HEK293 (cell line): ENCODE measurements around the gene LYZ.

Experiments
- EGR2 ChIP-seq: fragments of 450-650 bp; formaldehyde crosslinking; IDR thresholded peaks from 2 replicates; pipeline ENCODE4 v1.5.1; 2016; ENCODE audit warnings: low read depth, missing biosample characterization, missing genetic modification characterization
- FEZF1 ChIP-seq: fragments of 450-650 bp; formaldehyde crosslinking; IDR thresholded peaks from 2 replicates; pipeline ENCODE4 v1.5.1; 2016; ENCODE audit warnings: missing biosample characterization, missing genetic modification characterization
- HOXC10 ChIP-seq: sonication (generic); formaldehyde crosslinking; IDR thresholded peaks from 2 replicates; pipeline ENCODE4 v1.8.1; 2023; ENCODE audit warnings: mild to moderate bottlenecking, missing genetic modification reagents
- KLF16 ChIP-seq: fragments of 450-650 bp; formaldehyde crosslinking; IDR thresholded peaks from 2 replicates; pipeline ENCODE4 v1.5.1; 2017; ENCODE audit warnings: missing biosample characterization, missing genetic modification characterization
- KLF8 ChIP-seq: fragments of 450-650 bp; formaldehyde crosslinking; IDR thresholded peaks from 2 replicates; pipeline ENCODE4 v1.5.1; 2016; ENCODE audit warnings: missing biosample characterization, missing genetic modification characterization
- MYNN ChIP-seq: fragments of 450-650 bp; formaldehyde crosslinking; IDR thresholded peaks from 2 replicates; pipeline ENCODE4 v1.5.1; 2016; ENCODE audit warnings: missing biosample characterization, missing genetic modification characterization, borderline replicate concordance
- MZF1 ChIP-seq: fragments of 450-650 bp; formaldehyde crosslinking; IDR thresholded peaks from 2 replicates; pipeline ENCODE4 v1.5.1; 2017; ENCODE audit warnings: missing biosample characterization, missing genetic modification characterization, borderline replicate concordance
- OSR2 ChIP-seq: fragments of 450-650 bp; formaldehyde crosslinking; IDR thresholded peaks from 2 replicates; pipeline ENCODE4 v1.5.1; 2016; ENCODE audit warnings: missing biosample characterization, missing genetic modification characterization
- REPIN1 ChIP-seq: fragments of 450-650 bp; formaldehyde crosslinking; IDR thresholded peaks from 2 replicates; pipeline ENCODE4 v1.5.1; 2017; ENCODE audit warnings: missing biosample characterization, missing genetic modification characterization, low read depth
- SCRT2 ChIP-seq: fragments of 450-650 bp; formaldehyde crosslinking; IDR thresholded peaks from 2 replicates; pipeline ENCODE4 v1.5.1; 2016; ENCODE audit warnings: missing biosample characterization, missing genetic modification characterization
- TCF7L2 ChIP-seq: IDR thresholded peaks from 2 replicates; pipeline ENCODE4 v1.6.1; 2011; ENCODE audit warnings: low read depth, mild to moderate bottlenecking, inconsistent platforms, low read length, moderate library complexity, borderline replicate concordance
- TRIM28 ChIP-seq: IDR thresholded peaks from 2 replicates; pipeline ENCODE4 v1.6.1; 2011; ENCODE audit warnings: low read length, control low read depth, borderline replicate concordance
- ZBTB17 ChIP-seq: fragments of 450-650 bp; formaldehyde crosslinking; IDR thresholded peaks from 2 replicates; pipeline ENCODE4 v1.5.1; 2016; ENCODE audit warnings: missing biosample characterization, missing genetic modification characterization
- ZBTB20 ChIP-seq: fragments of 450-650 bp; formaldehyde crosslinking; IDR thresholded peaks from 2 replicates; pipeline ENCODE4 v1.5.1; 2016; ENCODE audit warnings: missing biosample characterization, missing genetic modification characterization
- ZFHX2 ChIP-seq: fragments of 450-650 bp; formaldehyde crosslinking; conservative IDR thresholded peaks from 2 replicates; pipeline ENCODE4 v1.5.1; 2016; ENCODE audit warnings: missing biosample characterization, missing genetic modification characterization
- ZFP69B ChIP-seq: fragments of 450-650 bp; formaldehyde crosslinking; IDR thresholded peaks from 2 replicates; pipeline ENCODE4 v1.5.1; 2016; ENCODE audit warnings: missing biosample characterization, missing genetic modification characterization
- ZNF112 ChIP-seq: fragments of 450-650 bp; formaldehyde crosslinking; IDR thresholded peaks from 2 replicates; pipeline ENCODE4 v1.5.0; 2017; ENCODE audit warnings: missing biosample characterization, missing genetic modification characterization
- ZNF114 ChIP-seq: fragments of 450-650 bp; formaldehyde crosslinking; IDR thresholded peaks from 2 replicates; pipeline ENCODE4 v1.5.0; 2017; ENCODE audit warnings: missing biosample characterization, missing genetic modification characterization
- ZNF202 ChIP-seq: fragments of 450-650 bp; formaldehyde crosslinking; IDR thresholded peaks from 2 replicates; pipeline ENCODE4 v1.5.1; 2016; ENCODE audit warnings: missing biosample characterization, missing genetic modification characterization, borderline replicate concordance
- ZNF23 ChIP-seq: fragments of 450-650 bp; formaldehyde crosslinking; IDR thresholded peaks from 2 replicates; pipeline ENCODE4 v1.5.1; 2016; ENCODE audit warnings: missing biosample characterization, missing genetic modification characterization, borderline replicate concordance
- ZNF335 ChIP-seq: fragments of 450-650 bp; formaldehyde crosslinking; conservative IDR thresholded peaks from 2 replicates; pipeline ENCODE4 v1.5.1; 2016; ENCODE audit warnings: missing biosample characterization, missing genetic modification characterization
- ZNF341 ChIP-seq: fragments of 450-650 bp; formaldehyde crosslinking; IDR thresholded peaks from 2 replicates; pipeline ENCODE4; 2016; ENCODE audit warnings: low read depth, missing biosample characterization, missing genetic modification characterization
- ZNF37A ChIP-seq: fragments of 450-650 bp; IDR thresholded peaks from 2 replicates; pipeline ENCODE4 v1.5.1; 2018; ENCODE audit warnings: missing biosample characterization, missing genetic modification characterization
- ZNF391 ChIP-seq: fragments of 450-650 bp; formaldehyde crosslinking; IDR thresholded peaks from 2 replicates; pipeline ENCODE4 v1.5.1; 2016; ENCODE audit warnings: low read depth, missing biosample characterization, missing genetic modification characterization, borderline replicate concordance
- ZNF510 ChIP-seq: fragments of 450-650 bp; formaldehyde crosslinking; IDR thresholded peaks from 2 replicates; pipeline ENCODE4 v1.5.1; 2018; ENCODE audit warnings: mild to moderate bottlenecking, missing genetic modification characterization, missing biosample characterization; ENCODE audit not compliant: insufficient replicate concordance
- ZNF561 ChIP-seq: fragments of 450-650 bp; IDR thresholded peaks from 2 replicates; pipeline ENCODE4 v1.5.1; 2018; ENCODE audit warnings: missing biosample characterization, missing genetic modification characterization, borderline replicate concordance
- ZNF624 ChIP-seq: fragments of 450-650 bp; formaldehyde crosslinking; IDR thresholded peaks from 2 replicates; pipeline ENCODE4 v1.5.1; 2017; ENCODE audit warnings: missing biosample characterization, missing genetic modification characterization
- ZNF843 ChIP-seq: fragments of 450-650 bp; formaldehyde crosslinking; IDR thresholded peaks from 2 replicates; pipeline ENCODE4 v1.5.1; 2016; ENCODE audit warnings: missing biosample characterization, missing genetic modification characterization
- TF ChIP-seq, protein P1 (sequence below): fragments of 450-650 bp; formaldehyde crosslinking; IDR thresholded peaks from 2 replicates; pipeline ENCODE4 v1.5.0; 2017; ENCODE audit warnings: missing biosample characterization, missing genetic modification characterization, borderline replicate concordance
- TF ChIP-seq, protein P2 (sequence below): fragments of 450-650 bp; formaldehyde crosslinking; IDR thresholded peaks from 2 replicates; pipeline ENCODE4 v1.5.1; 2017; ENCODE audit warnings: missing biosample characterization, missing genetic modification characterization
- TF ChIP-seq, protein P3 (sequence below): fragments of 450-650 bp; formaldehyde crosslinking; IDR thresholded peaks from 2 replicates; pipeline ENCODE4 v1.5.1; 2016; ENCODE audit warnings: missing biosample characterization, missing genetic modification characterization
- TF ChIP-seq, protein P4 (sequence below): fragments of 450-650 bp; IDR thresholded peaks from 2 replicates; pipeline ENCODE4 v1.5.1; 2018; ENCODE audit warnings: missing biosample characterization, mild to moderate bottlenecking, missing genetic modification characterization

LYZ gene

DNA sequence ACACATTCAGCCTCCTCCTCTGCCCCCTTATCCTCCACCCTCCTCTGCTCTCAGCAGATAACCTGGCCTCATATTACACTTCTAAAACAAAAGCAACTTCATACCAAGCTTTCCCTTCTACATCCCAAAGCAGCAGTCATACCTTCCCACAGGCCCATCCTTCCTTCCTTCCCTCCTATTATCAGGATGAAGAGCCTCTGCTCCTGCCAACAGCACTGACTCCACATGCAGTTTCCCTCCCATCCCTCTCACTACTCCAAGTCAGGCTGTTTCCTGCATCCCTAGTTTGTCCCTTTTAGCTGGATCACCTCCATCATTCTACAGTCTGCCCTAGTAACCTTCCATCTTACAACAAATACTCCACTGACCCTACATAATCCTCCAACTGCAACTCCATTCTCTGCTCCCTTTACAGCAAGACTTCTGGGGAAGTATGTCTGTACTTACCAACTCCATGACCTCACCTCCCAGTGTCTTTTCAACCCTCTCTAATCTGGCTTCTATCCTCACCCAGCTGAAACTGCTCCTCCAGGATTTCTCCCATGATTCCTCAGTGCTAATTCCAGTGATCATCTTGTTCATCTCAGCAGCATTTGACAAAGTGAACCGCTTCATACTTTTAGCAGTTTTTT, 6.5 kb downstream of the LYZ start (continued):
- no peak for TF ChIP-seq ZNF391
- TF ChIP-seq REPIN1: no peak
- TF ChIP-seq SCRT2 (tag by site-specific recombination): no peak
- no peak for TF ChIP-seq TRIM28
- no peak for TF ChIP-seq ZNF114 (tag by site-specific recombination)
- peak; percentile 45 for TF ChIP-seq ZFHX2 (tag by site-specific recombination)
- no peak for TF ChIP-seq HOXC10 (CRISPR knock-in tag)
- 0 out of 2 replicates have a peak, but pooled peaks have one; percentile 14 for TF ChIP-seq KLF16 (tag by site-specific recombination)
- TF ChIP-seq EGR2: peak; percentile 81
- TF ChIP-seq MZF1: peak; percentile 55; the same call in 1 of the 2 replicates
- no peak for TF ChIP-seq ZBTB20 (tag by site-specific recombination)
- no peak for TF ChIP-seq TCF7L2
- TF ChIP-seq FEZF1 (tag by site-specific recombination): peak; percentile 53
- TF ChIP-seq ZNF23 (tag by site-specific recombination): no peak
- TF ChIP-seq ZNF202 (tag by site-specific recombination): no peak
- no peak for TF ChIP-seq ZNF341 (tag by site-specific recombination)
- TF ChIP-seq, protein P1, sequence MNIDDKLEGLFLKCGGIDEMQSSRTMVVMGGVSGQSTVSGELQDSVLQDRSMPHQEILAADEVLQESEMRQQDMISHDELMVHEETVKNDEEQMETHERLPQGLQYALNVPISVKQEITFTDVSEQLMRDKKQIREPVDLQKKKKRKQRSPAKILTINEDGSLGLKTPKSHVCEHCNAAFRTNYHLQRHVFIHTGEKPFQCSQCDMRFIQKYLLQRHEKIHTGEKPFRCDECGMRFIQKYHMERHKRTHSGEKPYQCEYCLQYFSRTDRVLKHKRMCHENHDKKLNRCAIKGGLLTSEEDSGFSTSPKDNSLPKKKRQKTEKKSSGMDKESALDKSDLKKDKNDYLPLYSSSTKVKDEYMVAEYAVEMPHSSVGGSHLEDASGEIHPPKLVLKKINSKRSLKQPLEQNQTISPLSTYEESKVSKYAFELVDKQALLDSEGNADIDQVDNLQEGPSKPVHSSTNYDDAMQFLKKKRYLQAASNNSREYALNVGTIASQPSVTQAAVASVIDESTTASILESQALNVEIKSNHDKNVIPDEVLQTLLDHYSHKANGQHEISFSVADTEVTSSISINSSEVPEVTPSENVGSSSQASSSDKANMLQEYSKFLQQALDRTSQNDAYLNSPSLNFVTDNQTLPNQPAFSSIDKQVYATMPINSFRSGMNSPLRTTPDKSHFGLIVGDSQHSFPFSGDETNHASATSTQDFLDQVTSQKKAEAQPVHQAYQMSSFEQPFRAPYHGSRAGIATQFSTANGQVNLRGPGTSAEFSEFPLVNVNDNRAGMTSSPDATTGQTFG (tag by site-specific recombination): no peak
- TF ChIP-seq KLF8: no peak
- TF ChIP-seq, protein P2, sequence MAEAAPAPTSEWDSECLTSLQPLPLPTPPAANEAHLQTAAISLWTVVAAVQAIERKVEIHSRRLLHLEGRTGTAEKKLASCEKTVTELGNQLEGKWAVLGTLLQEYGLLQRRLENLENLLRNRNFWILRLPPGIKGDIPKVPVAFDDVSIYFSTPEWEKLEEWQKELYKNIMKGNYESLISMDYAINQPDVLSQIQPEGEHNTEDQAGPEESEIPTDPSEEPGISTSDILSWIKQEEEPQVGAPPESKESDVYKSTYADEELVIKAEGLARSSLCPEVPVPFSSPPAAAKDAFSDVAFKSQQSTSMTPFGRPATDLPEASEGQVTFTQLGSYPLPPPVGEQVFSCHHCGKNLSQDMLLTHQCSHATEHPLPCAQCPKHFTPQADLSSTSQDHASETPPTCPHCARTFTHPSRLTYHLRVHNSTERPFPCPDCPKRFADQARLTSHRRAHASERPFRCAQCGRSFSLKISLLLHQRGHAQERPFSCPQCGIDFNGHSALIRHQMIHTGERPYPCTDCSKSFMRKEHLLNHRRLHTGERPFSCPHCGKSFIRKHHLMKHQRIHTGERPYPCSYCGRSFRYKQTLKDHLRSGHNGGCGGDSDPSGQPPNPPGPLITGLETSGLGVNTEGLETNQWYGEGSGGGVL (tag by site-specific recombination): no peak; the same call in 1 of the 2 replicates
- peak; percentile 31; the same call in 1 of the 2 replicates for TF ChIP-seq ZNF335 (tag by site-specific recombination)
- peak; percentile 78 for TF ChIP-seq ZBTB17 (tag by site-specific recombination)
- no peak for TF ChIP-seq ZNF112 (tag by site-specific recombination)
- TF ChIP-seq MYNN (tag by site-specific recombination): no peak
- TF ChIP-seq, protein P3, sequence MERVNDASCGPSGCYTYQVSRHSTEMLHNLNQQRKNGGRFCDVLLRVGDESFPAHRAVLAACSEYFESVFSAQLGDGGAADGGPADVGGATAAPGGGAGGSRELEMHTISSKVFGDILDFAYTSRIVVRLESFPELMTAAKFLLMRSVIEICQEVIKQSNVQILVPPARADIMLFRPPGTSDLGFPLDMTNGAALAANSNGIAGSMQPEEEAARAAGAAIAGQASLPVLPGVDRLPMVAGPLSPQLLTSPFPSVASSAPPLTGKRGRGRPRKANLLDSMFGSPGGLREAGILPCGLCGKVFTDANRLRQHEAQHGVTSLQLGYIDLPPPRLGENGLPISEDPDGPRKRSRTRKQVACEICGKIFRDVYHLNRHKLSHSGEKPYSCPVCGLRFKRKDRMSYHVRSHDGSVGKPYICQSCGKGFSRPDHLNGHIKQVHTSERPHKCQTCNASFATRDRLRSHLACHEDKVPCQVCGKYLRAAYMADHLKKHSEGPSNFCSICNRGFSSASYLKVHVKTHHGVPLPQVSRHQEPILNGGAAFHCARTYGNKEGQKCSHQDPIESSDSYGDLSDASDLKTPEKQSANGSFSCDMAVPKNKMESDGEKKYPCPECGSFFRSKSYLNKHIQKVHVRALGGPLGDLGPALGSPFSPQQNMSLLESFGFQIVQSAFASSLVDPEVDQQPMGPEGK (tag by site-specific recombination): no peak
- no peak for TF ChIP-seq ZNF624 (tag by site-specific recombination)
- 0 out of 2 replicates have a peak, but pooled peaks have one; percentile 14 for TF ChIP-seq ZNF843 (tag by site-specific recombination)
- TF ChIP-seq ZNF37A (tag by site-specific recombination): no peak
- TF ChIP-seq, protein P4, sequence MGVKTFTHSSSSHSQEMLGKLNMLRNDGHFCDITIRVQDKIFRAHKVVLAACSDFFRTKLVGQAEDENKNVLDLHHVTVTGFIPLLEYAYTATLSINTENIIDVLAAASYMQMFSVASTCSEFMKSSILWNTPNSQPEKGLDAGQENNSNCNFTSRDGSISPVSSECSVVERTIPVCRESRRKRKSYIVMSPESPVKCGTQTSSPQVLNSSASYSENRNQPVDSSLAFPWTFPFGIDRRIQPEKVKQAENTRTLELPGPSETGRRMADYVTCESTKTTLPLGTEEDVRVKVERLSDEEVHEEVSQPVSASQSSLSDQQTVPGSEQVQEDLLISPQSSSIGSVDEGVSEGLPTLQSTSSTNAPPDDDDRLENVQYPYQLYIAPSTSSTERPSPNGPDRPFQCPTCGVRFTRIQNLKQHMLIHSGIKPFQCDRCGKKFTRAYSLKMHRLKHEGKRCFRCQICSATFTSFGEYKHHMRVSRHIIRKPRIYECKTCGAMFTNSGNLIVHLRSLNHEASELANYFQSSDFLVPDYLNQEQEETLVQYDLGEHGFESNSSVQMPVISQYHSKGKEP: no peak
- no peak for TF ChIP-seq ZNF561
- no peak for TF ChIP-seq OSR2 (tag by site-specific recombination)
- no peak for TF ChIP-seq ZNF510 (tag by site-specific recombination)
- no peak for TF ChIP-seq ZFP69B (tag by site-specific recombination)
